K562 (cell line): ENCODE data around the gene SLC16A4.

Experiments used
- CBX8 ChIP-seq: fragments of 200-600 bp; sonication (generic); IDR thresholded peaks from 2 replicates; pipeline ENCODE4 v1.6.1; 2012; ENCODE audit warnings: borderline replicate concordance, mixed run types, low read depth, mild to moderate bottlenecking, moderate library complexity, mixed read lengths, low read length, control low read depth, inconsistent platforms; ENCODE audit not compliant: poor library complexity, severe bottlenecking; ENCODE audit errors: extremely low read depth
- CEBPB ChIP-seq: fragments of 450-650 bp; IDR thresholded peaks from 2 replicates; pipeline ENCODE4 v1.6.1; 2016; ENCODE audit warnings: missing genetic modification characterization, missing compliant biosample characterization
- CTCF ChIP-seq, 3 experiments: IDR thresholded peaks in 2 of 3; conservative IDR thresholded peaks in 1 of 3; 2 replicates each; pipeline ENCODE4 v1.5.1; 2011 to 2012; ENCODE audit warnings: low read length in 3 of 3, mild to moderate bottlenecking in 3 of 3, control low read depth in 2 of 3, improper control_type of control experiment in 1 of 3, inconsistent platforms in 1 of 3, low read depth in 1 of 3, mixed read lengths in 1 of 3, moderate library complexity in 1 of 3; ENCODE audit not compliant: insufficient read depth in 2 of 3
- EP300 ChIP-seq: IDR thresholded peaks from 2 replicates; pipeline ENCODE4 v1.6.1; 2012; ENCODE audit warnings: low read length, improper control_type of control experiment
- HNRNPK ChIP-seq: fragments of 200-400 bp; formaldehyde crosslinking; IDR thresholded peaks from one replicate; pipeline ENCODE4 v1.6.1; 2018; ENCODE audit warnings: mild to moderate bottlenecking, low read depth, low read length; ENCODE audit not compliant: poor library complexity, severe bottlenecking
- PRDM10 ChIP-seq: fragments of 450-650 bp; IDR thresholded peaks from 2 replicates; pipeline ENCODE4 v1.6.1; 2018; ENCODE audit not compliant: partially characterized antibody
- RFX1 ChIP-seq: fragments of 450-650 bp; IDR thresholded peaks from 2 replicates; pipeline ENCODE4 v1.6.1; 2016; ENCODE audit warnings: mild to moderate bottlenecking, moderate library complexity
- SMAD1 ChIP-seq: fragments of 150-350 bp; IDR thresholded peaks from 2 replicates; pipeline ENCODE4 v1.6.1; 2014; ENCODE audit warnings: low read length, low read depth; ENCODE audit not compliant: partially characterized antibody
- TCF3 ChIP-seq: sonication (generic); formaldehyde crosslinking; IDR thresholded peaks from 2 replicates; pipeline ENCODE4 v1.4.0; 2020; ENCODE audit warnings: mild to moderate bottlenecking, missing genetic modification reagents
- YY1 ChIP-seq, 3 experiments: IDR thresholded peaks; 2 replicates each; pipeline ENCODE4 v1.6.1; 2011; ENCODE audit warnings: low read length in 2 of 3, mild to moderate bottlenecking in 2 of 3, moderate library complexity in 2 of 3, borderline replicate concordance in 1 of 3, control low read depth in 1 of 3, low read depth in 1 of 3; ENCODE audit not compliant: insufficient read depth in 3 of 3, insufficient replicate concordance in 2 of 3, control insufficient read depth in 1 of 3, insufficient read length in 1 of 3; ENCODE audit errors: extremely low read depth in 1 of 3
- ZFX ChIP-seq: sonication (generic); formaldehyde crosslinking; IDR thresholded peaks from 2 replicates; pipeline ENCODE4 v1.8.0; 2022; ENCODE audit warnings: mild to moderate bottlenecking, missing genetic modification reagents, moderate library complexity
- ZHX1 ChIP-seq: fragments of 150-350 bp; conservative IDR thresholded peaks from 2 replicates; pipeline ENCODE4 v1.6.1; 2014; ENCODE audit warnings: low read length
- TF ChIP-seq, protein P1 (sequence below): IDR thresholded peaks from 2 replicates; pipeline ENCODE4 v1.6.1; 2012; ENCODE audit warnings: low read depth, low read length, improper control_type of control experiment, borderline replicate concordance

- TF ChIP-seq PRDM10 (peak; percentile 57), ZFX (CRISPR knock-in tag) (no peak), CBX8 (no peak), EP300 (peak; percentile 56), ZHX1 (peak; percentile 98), SMAD1 (no peak), CTCF (IDR thresholded peaks at IDR 0.05 in 2 of 3, conservative IDR thresholded peaks at IDR 0.05 in 1 of 3; ENCODE audit: insufficient read depth in 2 of 3, low read depth in 1 of 3, low read length in 3 of 3) (no peak), HNRNPK (no peak), TCF3 (CRISPR knock-in tag) (no peak), YY1 (IDR thresholded peaks at IDR 0.05; ENCODE audit: borderline replicate concordance in 1 of 3, control insufficient read depth in 1 of 3, extremely low read depth in 1 of 3, insufficient read depth in 3 of 3, insufficient read length in 1 of 3, insufficient replicate concordance in 2 of 3, low read depth in 1 of 3, low read length in 2 of 3) (no peak), RFX1 (peak; percentile 26; the same call in 1 of the 2 replicates), CEBPB (tag) (no peak)
- TF ChIP-seq, protein P1, sequence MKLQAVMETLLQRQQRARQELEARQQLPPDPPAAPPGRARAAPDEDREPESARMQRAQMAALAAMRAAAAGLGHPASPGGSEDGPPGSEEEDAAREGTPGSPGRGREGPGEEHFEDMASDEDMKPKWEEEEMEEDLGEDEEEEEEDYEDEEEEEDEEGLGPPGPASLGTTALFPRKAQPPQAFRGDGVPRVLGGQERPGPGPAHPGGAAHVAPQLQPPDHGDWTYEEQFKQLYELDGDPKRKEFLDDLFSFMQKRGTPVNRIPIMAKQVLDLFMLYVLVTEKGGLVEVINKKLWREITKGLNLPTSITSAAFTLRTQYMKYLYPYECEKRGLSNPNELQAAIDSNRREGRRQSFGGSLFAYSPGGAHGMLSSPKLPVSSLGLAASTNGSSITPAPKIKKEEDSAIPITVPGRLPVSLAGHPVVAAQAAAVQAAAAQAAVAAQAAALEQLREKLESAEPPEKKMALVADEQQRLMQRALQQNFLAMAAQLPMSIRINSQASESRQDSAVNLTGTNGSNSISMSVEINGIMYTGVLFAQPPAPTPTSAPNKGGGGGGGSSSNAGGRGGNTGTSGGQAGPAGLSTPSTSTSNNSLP = 0 out of 2 replicates have a peak, but pooled peaks have one; percentile 41
Observed at GRCh38 chr1:110338886-110339406, 51.9 kb downstream of the SLC16A4 start, which contains the start of gene RBM15.
